ENCODE data around the gene SLC27A3.

SLC27A3 gene, protein sequence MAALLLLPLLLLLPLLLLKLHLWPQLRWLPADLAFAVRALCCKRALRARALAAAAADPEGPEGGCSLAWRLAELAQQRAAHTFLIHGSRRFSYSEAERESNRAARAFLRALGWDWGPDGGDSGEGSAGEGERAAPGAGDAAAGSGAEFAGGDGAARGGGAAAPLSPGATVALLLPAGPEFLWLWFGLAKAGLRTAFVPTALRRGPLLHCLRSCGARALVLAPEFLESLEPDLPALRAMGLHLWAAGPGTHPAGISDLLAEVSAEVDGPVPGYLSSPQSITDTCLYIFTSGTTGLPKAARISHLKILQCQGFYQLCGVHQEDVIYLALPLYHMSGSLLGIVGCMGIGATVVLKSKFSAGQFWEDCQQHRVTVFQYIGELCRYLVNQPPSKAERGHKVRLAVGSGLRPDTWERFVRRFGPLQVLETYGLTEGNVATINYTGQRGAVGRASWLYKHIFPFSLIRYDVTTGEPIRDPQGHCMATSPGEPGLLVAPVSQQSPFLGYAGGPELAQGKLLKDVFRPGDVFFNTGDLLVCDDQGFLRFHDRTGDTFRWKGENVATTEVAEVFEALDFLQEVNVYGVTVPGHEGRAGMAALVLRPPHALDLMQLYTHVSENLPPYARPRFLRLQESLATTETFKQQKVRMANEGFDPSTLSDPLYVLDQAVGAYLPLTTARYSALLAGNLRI
- 2.7 to 12.5 reads per million in 2 experiments for total RNA-seq

DNA sequence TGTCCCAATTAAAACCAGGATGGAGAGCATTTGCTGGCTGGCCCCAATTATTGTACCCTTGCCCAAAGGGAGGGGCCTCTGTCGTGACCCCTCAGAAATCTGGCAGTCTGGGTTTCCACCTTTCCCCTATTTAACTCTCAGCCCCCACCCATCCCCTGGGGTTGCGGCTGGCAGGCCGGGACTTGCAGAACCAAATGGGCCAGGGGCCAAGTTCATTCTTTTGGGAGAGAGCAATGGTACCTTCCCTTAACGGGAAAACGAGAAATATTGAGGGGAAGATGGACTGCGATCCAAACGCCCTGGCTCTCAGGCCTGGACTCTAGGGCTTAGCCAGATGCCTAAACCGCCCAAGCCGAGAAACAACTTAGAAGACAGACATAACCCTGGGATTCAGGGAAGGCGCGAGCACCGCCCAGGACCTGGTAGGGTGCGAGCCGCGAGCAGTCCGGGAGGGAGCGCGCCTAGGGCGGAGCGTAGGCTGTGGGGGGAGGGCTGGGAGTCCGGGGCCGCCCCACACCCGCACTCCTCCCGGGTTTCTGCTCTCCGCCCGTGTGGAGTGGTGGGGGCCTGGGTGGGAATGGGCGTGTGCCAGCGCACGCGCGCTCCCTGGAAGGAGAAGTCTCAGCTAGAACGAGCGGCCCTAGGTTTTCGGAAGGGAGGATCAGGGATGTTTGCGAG, at the start of gene SLC27A3:
Gene SLC27A3 (plus strand): TSS at position 628 of the 678 bp plus-strand sequence. CDS start 91 bp downstream, outside the sequence.
- no peak for DNase-seq (ENCODE audit: low read depth)

DNA sequence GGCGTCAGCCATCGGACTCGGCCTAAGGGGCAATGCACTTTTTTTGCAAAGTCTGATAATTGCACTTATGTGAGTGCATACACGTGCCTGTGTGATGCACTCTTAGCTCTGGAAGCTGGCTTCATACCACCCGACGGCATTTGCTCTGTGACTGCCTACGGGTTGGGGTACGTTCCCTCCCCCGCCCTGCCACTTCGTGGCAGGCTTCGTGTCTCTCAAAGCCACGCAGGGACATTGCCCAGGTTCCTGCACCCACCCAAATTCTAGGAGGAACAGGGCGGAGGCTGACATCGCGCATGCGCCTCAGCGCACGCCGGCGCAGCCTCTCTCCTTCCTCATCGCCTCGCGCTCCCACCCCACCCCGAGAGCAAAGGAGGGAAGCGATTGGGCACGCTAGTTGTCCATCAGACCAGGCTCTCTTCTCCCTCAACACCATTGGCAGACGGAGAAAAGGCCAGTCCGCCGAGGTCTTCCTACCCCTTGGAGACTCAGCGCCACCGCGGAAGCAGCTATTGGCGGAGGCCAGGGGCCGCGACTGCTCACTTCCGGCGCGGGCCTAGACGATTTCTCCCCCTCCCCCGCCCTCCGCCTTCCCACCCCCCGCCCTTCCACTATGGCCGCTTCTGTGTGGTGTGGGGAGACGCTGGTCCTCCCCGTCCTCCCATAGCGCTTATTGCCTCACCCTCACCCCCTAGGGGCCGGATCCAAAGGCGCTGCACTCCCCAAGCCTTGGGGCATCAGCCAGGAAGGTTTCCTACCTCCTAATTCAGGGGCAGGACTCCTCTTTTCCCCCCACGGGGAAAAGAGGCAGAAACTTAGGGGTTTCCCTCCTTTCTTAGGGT, 47.5 kb upstream of the SLC27A3 start, which contains the start of gene INTS3:
Gene INTS3 (plus strand): TSS at position 588 of the 842 bp plus-strand sequence. CDS start 585 bp downstream, outside the sequence.
- peak; percentile 99 for DNase-seq (ENCODE audit: low read depth)

DNA sequence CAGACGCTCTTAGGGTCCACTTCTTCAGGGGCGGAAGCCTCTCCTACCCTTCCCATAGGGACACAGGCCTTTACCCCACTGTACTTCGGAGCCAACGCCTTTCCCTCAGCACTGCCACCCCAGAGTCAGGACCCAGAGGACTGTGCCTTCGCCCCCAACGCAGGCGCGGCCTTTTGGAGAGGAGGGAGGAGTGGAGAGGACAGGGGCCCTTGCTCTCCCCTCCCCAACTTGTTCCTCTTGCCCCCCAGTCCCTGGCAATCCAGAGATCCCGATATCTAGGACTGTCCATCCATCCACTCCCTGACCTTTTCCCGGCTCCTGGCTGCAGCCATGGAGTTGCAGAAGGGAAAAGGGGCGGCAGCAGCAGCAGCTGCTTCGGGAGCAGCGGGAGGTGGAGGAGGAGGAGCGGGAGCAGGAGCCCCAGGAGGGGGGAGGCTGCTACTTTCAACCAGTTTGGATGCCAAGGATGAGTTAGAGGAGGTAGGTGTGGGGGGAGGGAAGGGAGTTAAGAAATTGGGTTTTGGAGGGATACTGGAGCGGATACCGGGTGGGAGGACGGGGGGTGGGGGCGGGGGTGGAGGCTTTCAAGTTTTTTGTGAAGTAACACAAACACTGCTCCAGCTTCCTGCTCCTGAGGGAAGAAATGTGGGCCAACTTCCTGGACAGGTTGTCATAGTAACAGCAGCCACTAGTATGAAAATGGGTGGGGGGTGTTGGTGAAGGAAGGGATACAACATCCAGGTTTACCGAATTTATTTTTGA, 46.7 kb upstream of the SLC27A3 start:
- DNase-seq (ENCODE audit: low read depth): no peak

DNA sequence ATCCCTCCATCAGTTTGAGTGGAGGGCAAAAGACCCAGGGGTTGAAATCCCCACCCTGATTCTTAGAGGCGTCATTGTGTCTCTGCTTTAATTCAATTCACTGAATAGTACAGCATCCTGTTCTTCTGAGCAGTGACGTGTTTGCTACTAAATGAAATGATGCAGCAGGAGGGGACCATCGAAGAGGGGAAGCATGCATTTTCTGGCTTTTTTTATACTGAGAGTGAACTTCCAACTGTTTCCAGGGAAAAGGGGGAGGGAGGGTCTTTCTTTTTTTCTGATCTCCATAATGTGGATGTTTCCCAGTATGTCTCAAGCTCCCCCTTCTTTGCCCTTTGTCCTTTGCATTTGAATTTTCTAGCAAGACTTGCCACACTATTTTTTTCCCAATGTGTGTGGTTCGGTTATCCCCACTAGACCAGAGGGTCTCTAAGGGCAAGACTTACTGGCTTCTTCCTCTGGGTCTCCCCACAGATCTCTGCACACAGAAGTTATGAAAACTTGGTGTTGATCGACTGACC, 44.7 kb upstream of the SLC27A3 start:
- no peak for DNase-seq (ENCODE audit: low read depth)

DNA sequence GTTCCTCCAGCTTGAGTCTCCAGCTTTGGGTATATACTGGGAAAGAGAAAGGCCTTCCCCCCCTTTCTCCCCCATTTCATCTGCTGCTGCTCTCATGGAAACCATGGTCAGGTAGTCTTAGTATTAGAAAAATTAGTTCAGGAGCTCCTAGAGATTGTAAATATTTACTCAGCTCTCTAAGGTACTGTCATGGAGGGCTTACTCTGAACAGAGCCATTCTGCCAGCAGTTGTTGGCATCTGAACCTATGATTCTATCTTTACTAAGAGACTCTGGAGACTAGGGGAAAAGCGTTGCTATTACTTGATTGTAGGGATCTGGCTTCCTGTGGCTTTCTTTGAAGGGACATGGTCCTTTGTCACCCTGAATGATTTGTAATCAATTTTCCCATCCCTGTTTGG, 41.2 kb upstream of the SLC27A3 start:
- DNase-seq (ENCODE audit: low read depth): no peak

DNA sequence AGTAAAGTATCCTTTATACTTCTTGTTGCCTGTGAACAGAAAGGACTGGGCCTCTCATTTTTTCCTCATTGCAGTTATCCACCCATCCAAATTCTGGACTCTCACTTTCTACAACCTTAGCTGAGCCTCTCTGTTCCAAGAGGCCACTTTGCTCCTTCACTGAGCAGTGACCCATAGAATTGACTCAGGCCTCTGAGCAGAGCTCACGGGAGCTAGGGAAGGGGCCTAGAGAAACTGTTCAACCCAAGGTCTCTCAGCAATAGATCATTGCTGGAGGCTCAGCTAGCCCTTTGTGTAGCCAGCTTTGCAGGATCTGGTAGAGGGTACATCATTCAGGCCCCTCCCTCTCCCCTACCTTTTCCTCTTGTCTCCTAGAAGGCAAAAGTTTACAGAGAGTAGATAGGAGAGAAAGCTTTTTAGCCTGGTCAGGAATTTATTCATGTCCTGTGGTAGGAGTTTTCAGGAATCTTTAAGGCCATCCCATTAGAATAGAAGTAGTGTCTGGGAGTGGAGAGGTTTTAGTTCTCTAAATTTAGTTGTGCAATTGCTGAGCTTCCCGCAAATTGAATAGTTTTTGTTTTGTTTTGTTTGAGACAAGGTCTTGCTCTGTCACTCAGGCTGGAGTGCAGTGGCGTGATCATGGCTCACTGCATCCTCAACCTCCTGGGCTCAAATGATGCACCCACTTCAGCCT, 40.7 kb upstream of the SLC27A3 start:
- no peak for DNase-seq (ENCODE audit: low read depth)

DNA sequence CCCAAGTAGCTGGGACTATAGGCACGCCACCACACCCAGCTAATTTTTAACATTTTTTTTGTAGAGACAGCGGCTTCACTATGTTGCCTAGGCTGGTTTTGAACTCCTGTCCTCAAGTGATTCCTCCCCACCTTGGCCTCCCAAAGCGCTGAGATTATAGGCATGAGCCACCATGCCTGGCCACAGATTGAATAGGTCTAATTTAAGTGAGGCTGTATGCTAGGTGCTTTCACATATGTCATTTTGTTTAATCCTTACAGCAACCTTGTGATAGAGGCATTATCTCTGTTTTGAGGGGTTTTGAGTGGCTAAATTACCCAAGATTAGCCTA, 40.2 kb upstream of the SLC27A3 start:
- no peak for DNase-seq (ENCODE audit: low read depth)

DNA sequence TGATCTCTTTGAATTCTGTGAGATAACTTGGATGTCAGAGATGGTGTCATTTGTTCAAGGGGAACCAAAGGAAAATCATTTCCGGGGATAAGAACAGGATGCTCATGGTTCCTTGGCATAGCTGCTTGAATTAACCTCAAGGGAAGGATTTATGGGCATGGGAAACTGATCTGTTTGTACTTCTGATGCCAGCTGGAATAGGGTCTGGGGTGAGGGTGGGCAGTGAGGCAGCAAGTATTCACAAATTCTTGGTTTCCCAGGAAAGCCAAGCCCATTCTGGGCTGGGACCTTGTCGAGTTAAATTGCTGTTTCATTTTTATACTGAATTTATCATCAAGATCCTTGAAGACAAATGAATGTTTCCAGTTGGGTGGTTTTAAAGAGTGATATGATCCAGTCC, 33.2 kb upstream of the SLC27A3 start:
- no peak for DNase-seq (ENCODE audit: low read depth)

DNA sequence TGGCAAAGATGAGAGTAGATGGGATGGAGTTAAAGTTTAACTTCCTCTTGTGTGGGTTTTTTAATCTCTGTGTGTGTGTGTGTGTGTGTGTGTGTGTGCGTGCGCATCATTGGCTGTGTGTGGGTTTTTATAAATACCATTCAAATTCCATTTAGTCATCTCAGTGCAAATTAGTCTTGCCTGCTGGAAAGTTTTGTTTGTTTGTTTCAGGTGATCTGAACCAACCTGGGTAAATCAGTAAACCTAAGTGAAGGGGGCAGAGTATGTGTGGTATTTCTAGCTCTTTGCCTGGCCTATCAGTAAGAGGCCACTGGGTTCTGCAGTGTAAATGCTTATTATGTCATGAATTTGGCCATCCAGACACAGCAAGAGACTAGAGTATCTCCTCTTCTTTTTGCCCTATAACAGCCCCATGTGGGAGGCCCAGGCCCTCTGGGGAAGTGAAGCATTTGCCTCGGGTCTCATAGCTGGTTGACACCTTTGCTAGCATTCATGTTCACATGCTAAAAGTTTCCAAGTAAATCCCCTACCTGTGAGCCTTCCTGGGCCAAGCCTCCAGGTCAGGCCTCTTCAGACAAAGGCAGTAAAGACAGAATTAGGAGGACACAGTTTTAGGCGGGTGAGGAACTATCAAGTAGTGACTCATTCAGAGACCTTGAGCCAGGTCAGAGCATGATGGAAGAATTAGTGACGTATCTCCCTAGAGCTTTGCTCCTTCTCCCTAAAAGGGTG, 32.6 kb upstream of the SLC27A3 start:
- DNase-seq (ENCODE audit: low read depth): no peak

DNA sequence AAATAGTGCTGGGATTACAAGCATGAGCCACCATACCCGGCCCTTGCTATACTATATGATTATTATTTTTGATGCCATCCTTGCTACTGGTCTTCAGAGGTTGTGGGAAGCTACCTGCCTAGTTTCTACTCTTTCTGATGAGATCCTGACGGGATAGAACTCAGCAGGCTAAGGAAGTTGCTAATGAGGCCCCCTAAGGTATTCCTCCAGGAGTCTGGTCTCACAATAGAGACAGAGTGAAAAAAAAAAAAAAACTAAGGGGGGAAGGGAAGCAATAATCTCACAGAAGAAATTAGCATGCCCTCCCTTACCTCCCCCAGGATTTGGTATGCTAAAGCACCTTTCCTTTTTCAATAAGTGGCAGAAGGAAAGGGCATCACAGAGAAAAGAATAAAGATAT, 29.8 kb upstream of the SLC27A3 start:
- DNase-seq (ENCODE audit: low read depth): no peak

DNA sequence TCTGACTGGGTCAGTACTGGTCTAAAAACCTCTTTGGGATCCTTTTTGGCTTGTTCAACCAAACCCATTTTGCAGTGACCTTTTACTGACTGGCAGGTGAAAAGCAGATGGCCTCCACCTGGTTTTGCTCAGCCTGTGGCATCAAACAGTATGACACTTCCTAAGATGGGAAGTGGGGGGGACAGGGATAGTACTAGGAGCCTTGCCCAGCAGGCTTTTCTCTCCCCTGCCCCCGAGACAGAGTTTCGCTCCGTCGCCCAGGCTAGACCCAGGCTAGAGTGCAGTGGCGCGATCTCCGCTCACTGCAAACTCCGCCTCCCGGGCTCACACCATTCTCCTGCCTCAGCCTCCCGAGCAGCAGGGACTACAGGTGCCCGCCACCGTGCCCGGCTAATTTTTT, 29.0 kb upstream of the SLC27A3 start:
- no peak for DNase-seq (ENCODE audit: low read depth)

DNA sequence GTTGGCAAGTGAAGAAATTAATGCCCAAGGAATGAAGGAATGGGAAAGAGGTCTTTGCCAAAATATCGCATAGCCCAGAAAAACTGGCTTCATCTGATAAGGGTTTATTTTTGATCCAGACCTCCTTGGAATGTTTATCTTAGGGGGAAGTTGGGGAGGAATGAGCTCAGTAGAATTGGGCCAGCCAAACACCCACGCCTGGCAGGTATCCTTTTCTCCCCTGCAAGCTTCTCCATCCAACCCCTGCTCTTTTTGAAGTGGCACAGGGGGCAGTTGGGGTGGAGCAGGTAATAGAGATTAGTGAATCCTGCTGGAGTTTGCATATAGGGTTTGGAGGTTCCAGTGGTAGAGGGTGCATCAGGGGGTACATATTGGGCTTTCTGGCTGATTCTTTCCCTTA, 26.3 kb upstream of the SLC27A3 start:
- no peak for DNase-seq (ENCODE audit: low read depth)

DNA sequence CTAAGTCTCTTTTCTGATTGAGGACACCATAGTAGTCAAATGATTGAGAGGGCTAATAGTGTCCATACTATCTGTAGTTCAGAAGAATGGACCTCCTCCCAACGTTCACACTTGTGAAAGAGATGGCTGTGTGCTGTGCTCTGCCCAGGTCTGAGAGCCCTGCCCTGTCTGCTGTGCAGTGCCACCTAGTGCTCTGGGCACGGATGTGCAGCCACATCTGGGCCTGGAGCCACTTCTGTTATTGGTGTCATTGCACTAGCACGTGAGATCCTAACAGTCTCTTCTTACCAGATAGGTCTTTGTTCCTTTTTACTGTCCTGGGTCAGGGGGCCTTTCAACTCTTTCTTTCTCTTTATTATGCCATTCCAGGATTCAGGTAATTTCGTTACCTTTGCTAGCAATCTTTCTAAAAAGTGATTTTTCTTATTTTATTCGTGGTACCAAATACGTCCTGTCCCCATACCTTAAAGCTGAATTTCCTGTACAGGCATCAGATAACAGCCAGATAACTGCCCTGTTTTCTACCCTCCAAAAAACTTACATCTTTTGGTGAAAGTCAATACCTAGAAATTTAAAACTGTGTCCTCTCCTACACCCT, 25.7 kb upstream of the SLC27A3 start:
- peak; percentile 67 for DNase-seq (ENCODE audit: low read depth)

DNA sequence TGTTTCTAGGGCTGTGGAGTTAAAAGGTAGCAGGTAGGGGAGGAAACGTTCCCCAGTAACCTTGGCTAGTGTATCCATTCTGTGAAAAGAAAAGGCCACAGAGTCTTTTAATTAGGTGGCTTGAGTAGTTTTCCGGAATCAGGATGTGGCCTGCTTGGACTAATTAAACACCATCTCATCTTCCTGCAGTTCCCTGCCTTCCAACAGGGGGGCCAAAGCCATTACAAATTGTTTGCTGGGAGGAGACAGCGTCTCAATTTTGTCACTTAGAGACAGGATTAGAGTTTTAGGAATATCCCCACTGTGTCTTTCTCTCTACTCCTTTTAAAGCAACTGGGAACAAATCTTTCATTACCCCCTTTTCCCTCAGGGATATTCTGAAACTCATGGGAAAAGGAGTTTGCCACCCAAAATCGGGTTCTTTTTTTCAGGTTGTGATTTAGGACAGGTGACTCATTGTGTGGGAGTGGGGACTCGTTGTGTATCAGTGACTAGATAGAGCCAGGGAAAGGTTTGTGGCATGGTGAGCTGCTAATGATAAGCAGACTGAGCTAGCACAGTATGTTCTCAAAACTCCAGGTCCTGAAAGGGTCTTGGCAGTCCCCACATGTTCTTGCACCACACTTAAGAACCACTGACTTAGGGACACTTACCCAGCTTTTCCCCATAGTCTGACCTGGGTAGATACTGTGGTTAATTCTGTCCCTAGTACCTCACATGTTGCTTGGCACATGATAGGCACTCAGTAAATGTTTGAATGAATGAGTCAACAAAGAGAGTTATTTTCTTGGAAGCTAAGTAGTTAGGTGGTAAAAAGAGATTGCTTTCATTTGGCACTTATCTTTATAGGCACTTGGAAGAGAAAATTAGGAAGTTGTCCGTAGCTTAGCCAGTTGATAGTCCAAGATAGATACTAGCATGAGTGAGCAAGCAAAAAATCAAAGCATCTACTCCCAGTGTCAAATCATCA, 24.9 kb upstream of the SLC27A3 start:
- no peak for DNase-seq (ENCODE audit: low read depth)

DNA sequence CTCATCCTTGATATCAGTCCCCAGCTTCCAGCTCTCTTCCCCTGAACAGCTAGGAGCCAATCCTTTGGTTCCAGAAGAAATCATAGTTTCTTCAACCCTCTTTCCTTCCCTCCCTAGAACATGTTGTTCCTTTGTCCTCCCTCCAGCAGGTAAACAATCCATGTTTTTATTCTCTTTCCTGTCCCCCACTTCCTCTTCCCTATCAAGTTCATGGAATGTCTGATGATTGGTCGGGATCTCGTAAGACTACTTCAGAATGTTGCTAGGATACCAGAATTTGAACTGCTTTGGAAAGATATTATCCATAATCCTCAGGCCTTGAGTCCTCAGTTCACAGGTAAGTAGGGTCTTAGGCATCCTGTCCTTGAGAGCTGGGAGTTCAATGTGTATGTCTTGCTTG, 23.1 kb upstream of the SLC27A3 start:
- no peak for DNase-seq (ENCODE audit: low read depth)

DNA sequence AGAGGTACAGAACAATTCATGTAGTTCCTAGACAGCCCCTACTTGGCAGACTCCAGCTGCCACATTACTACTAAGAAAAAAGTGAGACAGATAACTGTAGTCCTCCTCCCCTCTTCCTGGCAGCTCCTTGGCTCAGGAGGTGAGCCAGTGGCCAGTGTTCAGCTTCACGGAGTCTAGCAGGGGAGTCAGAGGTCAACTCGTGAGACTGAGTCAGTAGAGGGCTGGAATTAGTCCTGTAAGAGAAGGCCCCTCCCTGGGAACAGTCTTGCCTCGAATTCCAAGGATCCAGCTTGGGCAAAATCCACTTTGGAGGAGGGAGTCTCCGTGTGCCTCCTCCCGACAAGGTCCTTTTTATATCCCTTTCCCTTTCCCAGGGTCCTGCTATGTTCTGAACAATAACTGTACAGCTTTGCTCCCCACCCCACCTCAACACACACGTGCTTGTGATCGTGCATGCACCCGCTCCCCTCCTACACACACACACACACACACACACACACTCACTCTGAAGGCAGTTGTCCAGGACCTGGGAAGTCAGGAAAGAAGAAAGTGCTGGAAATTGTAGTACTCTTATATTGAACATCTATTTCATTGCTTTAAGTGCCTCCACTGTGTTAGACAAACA, 22.5 kb upstream of the SLC27A3 start:
- no peak for DNase-seq (ENCODE audit: low read depth)

DNA sequence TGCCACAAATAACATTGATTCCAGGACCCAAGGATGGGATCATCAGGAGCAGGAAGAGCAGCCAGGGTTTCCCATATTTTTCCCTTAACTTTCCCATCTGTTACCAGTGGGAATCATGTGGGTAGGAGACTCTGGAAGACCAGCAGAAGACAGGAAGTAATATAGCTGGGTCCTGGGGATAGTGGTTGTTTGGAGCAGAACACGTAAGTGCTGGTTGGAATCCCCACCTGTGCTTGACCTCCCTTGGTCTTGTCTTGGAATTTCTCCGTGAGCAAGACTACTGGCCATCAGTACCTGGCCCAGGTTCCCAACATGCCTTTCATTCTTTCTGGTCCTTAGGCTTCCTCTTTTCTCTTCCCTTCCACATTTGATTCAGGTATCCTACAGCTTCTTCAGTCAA, 20.9 kb upstream of the SLC27A3 start:
- DNase-seq (ENCODE audit: low read depth): no peak

DNA sequence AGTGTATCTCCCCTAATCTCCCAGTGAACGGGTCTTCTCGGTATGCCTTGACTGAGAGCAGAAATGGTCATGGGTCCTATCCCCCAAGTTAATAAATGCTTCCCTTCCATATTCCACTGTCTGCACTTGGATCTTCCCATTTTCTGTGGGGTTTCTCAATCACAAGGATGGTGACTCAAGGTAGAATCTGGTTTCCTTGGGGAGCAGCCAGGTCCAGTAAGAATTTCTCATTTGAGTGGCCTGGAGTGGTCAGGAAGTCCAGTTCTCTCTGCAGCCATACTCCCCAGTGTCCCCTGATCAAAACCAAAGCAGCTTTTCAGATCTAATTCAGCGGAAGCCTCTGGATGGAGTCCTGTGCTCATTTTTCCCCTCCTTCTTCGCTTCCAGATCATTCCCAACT, 14.8 kb upstream of the SLC27A3 start:
- no peak for DNase-seq (ENCODE audit: low read depth)
